H1 (cell line): ENCODE results near the gene GPC4.

Experiments
- CTCF ChIP-seq, 3 experiments: IDR thresholded peaks; 1 replicate in 2 of 3; 2 replicates in 1 of 3; pipeline versions ENCODE4 v1.5.1 to v1.6.1; 2011; ENCODE audit warnings: low read length in 3 of 3, mild to moderate bottlenecking in 3 of 3, inconsistent platforms in 2 of 3, low read depth in 1 of 3, moderate library complexity in 1 of 3; ENCODE audit not compliant: insufficient read depth in 1 of 3; ENCODE audit errors: control extremely low read depth in 1 of 3
- TAF1 ChIP-seq: IDR thresholded peaks from 2 replicates; pipeline ENCODE4 v1.6.1; 2011; ENCODE audit warnings: mild to moderate bottlenecking, low read depth, low read length

GRCh38 chrX:133346026-133346425 lies 69.3 kb downstream of the GPC4 start:
- no peak for TF ChIP-seq TAF1
- TF ChIP-seq CTCF (IDR thresholded peaks at IDR 0.05; ENCODE audit: control extremely low read depth in 1 of 3, insufficient read depth in 1 of 3, low read depth in 1 of 3, low read length in 3 of 3): no peak
